Left lung (tissue), 10 donors: ENCODE results near the gene SBK3. TPM values are rescaled to one million over a fixed set of nuclear protein-coding genes. Genes with fewer than 3 reads are reported as not detected.

Experiments used
- ATAC-seq: fragments of 200-7000 bp; cut with Tn5 transposase; one replicate; pipeline ENCODE4 v1.9.1; 2020; ENCODE audit warnings: moderate library complexity
- DNase-seq, 4 donors: peaks; one replicate each; pipeline ENCODE4 v3.0.0-alpha.2; 2013 to 2020
- H3K27ac ChIP-seq, 2 donors: fragments of 200-600 bp; sonication (generic) in 1 of 2; one replicate each; pipeline versions ENCODE4 v1.5.0 to v1.8.0; 2020 to 2021
- H3K27me3 ChIP-seq, 2 donors: fragments of 200-600 bp; sonication (generic) in 1 of 2; one replicate each; pipeline versions ENCODE4 v1.5.0 to v1.8.0; 2020 to 2021
- H3K36me3 ChIP-seq, 2 donors: fragments of 200-600 bp; sonication (generic) in 1 of 2; one replicate each; pipeline versions ENCODE4 v1.5.0 to v1.8.0; 2020 to 2021
- H3K4me1 ChIP-seq, 2 donors: fragments of 200-600 bp; one replicate each; pipeline ENCODE4 v1.8.0; 2021
- H3K4me3 ChIP-seq, 2 donors: fragments of 200-600 bp; sonication (generic) in 1 of 2; one replicate each; pipeline versions ENCODE4 v1.5.0 to v1.8.0; 2020 to 2021; ENCODE audit warnings: mild to moderate bottlenecking in 1 of 2
- H3K9me3 ChIP-seq, 2 donors: fragments of 200-600 bp; sonication (generic) in 1 of 2; one replicate each; pipeline versions ENCODE4 v1.5.0 to v1.8.0; 2020 to 2021
- intact Hi-C, 2 donors: fragments of 100-400 bp; cut with DNase I; formaldehyde crosslinking; loops; one replicate each; pipeline versions ENCODE4 v1.11.2 to v1.14.2; 2022
- polyA plus RNA-seq, 6 donors: library from polyadenylated mRNA; unstranded; fragments of 120-200 nt; gene quantifications; one replicate each; pipeline ENCODE4 v1.2.1, GENCODE V29; 2013; ENCODE audit not compliant: insufficient read length in 6 of 6
- total RNA-seq, 2 donors: library from RNA; stranded (reverse); fragmentation: NEBNext Ultra II Directional; extraction: Animal tissue kit (Norgen Biotek cat#: 25700); gene quantifications; one replicate each; pipeline ENCODE4 v1.2.1, GENCODE V29; 2021
- TF ChIP-seq, protein P1 (sequence below), 2 donors: fragments of 200-600 bp; sonication (generic) in 1 of 2; IDR thresholded peaks; one replicate each; pipeline versions ENCODE4 v1.5.0 to v1.8.0; 2021; ENCODE audit warnings: antibody characterized with exemption in 2 of 2
- donor health status: DM: no; HTN: yes; CAD: no.
- donor health status: DM: no; HTN: no; CAD: no.

Gene SBK3
- total and polyA plus RNA-seq, 8 donors = 0.26 to 1.7 (median 0.59) TPM

DNA sequence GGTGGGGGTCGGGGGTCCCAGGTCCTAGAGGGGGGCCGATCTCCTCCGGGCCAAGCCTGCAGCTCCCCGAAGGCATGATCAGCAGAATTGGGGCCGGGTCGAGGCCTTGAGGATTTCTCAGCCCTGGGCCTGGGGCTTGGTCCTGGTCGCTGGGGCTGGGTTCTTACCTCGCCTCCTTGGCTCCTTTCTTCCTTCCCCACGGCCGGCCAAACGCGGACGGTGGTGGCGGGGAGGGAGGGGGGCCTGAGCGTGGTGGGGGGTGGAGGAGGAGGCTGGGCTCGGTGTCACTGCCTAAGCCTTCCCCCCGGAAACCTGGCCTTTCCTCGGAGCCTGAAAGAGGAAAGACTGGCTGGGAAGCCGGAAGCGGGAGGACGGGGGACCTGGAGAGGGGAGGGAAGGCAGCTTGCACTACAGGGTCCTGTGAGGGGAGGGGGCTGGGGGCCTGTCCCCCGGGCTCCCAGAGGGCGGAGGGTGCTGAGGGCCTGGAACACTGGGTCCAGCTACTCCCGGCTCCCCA, 35.3 kb upstream of the SBK3 start, which contains the start of gene ZNF579:
Gene ZNF579 (minus strand): TSS at position 221 of the 517 bp plus-strand sequence. CDS start 1,209 bp downstream, outside the sequence.
- intact Hi-C loops = no loop called here
- H3K9me3 ChIP-seq = no peaks in the 10 kb centered on the region
- DNase-seq (peak; percentile 81 to 90 (median 88)), ATAC-seq (peak; percentile 89)
- TF ChIP-seq, protein P1, sequence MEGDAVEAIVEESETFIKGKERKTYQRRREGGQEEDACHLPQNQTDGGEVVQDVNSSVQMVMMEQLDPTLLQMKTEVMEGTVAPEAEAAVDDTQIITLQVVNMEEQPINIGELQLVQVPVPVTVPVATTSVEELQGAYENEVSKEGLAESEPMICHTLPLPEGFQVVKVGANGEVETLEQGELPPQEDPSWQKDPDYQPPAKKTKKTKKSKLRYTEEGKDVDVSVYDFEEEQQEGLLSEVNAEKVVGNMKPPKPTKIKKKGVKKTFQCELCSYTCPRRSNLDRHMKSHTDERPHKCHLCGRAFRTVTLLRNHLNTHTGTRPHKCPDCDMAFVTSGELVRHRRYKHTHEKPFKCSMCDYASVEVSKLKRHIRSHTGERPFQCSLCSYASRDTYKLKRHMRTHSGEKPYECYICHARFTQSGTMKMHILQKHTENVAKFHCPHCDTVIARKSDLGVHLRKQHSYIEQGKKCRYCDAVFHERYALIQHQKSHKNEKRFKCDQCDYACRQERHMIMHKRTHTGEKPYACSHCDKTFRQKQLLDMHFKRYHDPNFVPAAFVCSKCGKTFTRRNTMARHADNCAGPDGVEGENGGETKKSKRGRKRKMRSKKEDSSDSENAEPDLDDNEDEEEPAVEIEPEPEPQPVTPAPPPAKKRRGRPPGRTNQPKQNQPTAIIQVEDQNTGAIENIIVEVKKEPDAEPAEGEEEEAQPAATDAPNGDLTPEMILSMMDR (IDR thresholded peaks at IDR 0.05) = no peak
- peaks cover 0 to 26% of the 10 kb centered on the region in 2 donors for H3K36me3 ChIP-seq
- peak within 1 kb of the TSS; percentile 80 to 87 for H3K27ac ChIP-seq
- H3K4me3 ChIP-seq = peak within 1 kb of the TSS; percentile 76 to 83
- peaks cover 0 to 11% of the 10 kb centered on the region in 2 donors for H3K27me3 ChIP-seq
- peaks cover 8 to 18% of the 10 kb centered on the region in 2 donors for H3K4me1 ChIP-seq

DNA sequence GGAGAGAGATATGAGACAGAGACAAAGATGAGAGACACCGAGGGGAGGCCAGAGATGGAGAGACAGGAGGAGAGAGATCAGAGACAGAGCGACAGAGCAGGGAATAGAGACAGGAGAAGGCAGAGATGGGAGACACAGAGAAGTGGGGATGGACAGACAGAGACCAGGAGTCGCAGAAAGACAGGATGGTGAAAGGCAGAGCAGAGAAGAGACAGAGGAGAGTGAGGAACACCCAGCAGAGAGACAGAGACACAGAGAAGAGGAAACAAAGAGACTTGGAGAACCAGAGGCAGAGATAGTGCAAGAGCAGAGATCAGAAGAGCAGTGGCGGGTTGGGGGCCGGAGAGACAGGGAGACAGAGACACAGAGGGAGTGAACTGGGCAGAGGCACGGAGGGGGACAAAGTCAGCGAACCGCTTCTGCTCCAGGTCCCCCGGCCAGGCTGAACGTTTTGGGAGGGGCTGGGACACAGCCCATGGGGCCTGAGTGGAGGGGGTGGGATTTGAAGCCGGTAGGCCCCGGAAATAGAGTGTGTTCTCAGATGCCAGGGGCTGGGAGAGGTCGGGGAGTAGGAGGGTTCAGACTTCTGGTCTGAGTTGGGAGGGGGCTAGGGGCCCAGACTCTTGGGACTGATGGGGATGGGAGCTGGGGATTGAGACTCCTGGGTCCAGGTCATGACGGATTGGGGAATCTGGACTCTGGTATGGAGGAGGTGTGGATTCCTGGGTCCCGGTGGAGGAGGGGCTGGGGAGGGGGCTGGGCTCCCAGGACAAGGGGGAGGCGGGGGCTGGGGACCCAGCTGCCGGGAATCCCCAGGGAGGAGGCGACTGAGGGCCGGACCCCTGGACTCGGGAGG, 34.7 kb upstream of the SBK3 start:
- H3K27ac ChIP-seq = peak overlapping the region; percentile 80 to 87
- peak overlapping the region; percentile 76 to 83 for H3K4me3 ChIP-seq
- intact Hi-C loops = no loop called here
- peak in 2 of 4 donors; percentile 39 to 44 for DNase-seq
- peaks cover 0 to 26% of the 10 kb centered on the region in 2 donors for H3K36me3 ChIP-seq
- peak; percentile 58 for ATAC-seq
- TF ChIP-seq, protein P1 (IDR thresholded peaks at IDR 0.05) = no peak
- H3K27me3 ChIP-seq = peaks cover 0 to 4% of the 10 kb centered on the region in 2 donors
- H3K9me3 ChIP-seq = no peaks in the 10 kb centered on the region
- H3K4me1 ChIP-seq = peaks cover 5 to 17% of the 10 kb centered on the region in 2 donors

DNA sequence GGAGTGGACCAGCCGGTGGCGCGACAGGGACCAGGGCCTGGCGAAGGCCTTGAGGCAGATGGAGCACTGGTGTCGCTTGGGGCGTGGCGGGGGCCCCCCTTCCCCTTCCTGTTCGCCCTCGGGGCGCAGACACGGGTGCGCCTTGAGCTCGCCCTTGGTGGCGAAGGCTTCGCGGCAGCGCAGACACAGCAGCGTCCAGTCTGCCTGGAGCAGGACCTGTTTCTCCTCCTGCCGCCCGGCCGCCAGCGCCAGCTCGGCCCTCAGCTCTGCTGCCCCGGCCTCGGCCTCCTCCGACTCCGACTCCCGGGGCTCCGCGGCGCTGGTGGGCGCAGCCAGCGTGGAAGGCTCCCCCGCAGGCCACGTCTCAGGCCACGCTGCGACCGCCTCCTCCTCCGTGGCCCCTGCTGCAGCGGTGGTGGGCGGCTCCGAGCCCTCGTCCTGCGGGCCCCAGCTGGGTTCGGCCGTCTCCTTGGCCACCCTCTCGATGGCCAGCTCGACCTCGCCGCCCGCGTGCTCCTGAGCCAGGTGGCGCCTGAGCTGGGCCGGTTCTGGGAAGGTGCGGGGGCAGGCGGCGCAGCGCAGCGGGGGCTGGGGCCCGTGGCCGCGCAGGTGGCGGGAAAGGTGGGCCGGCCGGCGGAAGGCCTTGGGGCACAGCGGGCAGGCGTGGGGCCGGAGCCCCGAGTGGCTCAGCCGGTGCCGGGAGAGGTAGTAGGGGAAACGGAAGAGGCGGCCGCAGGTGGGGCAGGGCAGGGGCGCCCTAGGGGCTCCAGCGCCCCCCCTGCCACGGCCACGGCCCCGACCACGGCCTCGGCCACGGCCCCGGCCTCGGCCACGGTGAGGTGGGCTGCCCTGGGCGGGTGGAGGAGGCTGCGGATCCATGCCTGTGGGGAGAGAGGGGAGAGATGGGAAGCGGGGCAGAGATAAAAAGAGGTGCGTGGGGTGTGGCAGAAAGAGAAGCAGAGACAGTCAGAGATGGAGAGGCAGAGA, 33.7 kb upstream of the SBK3 start:
- no peaks in the 10 kb centered on the region for H3K27me3 ChIP-seq
- peaks cover 0 to 26% of the 10 kb centered on the region in 2 donors for H3K36me3 ChIP-seq
- intact Hi-C loops = no loop called here
- H3K9me3 ChIP-seq = no peaks in the 10 kb centered on the region
- TF ChIP-seq, protein P1 (IDR thresholded peaks at IDR 0.05) = no peak
- no peak overlapping the region for H3K27ac ChIP-seq
- peak in 1 of 4 donors; percentile 80 for DNase-seq
- no peak for ATAC-seq
- H3K4me1 ChIP-seq = peaks cover 5 to 17% of the 10 kb centered on the region in 2 donors
- H3K4me3 ChIP-seq = peak overlapping the region; percentile 76 to 83

DNA sequence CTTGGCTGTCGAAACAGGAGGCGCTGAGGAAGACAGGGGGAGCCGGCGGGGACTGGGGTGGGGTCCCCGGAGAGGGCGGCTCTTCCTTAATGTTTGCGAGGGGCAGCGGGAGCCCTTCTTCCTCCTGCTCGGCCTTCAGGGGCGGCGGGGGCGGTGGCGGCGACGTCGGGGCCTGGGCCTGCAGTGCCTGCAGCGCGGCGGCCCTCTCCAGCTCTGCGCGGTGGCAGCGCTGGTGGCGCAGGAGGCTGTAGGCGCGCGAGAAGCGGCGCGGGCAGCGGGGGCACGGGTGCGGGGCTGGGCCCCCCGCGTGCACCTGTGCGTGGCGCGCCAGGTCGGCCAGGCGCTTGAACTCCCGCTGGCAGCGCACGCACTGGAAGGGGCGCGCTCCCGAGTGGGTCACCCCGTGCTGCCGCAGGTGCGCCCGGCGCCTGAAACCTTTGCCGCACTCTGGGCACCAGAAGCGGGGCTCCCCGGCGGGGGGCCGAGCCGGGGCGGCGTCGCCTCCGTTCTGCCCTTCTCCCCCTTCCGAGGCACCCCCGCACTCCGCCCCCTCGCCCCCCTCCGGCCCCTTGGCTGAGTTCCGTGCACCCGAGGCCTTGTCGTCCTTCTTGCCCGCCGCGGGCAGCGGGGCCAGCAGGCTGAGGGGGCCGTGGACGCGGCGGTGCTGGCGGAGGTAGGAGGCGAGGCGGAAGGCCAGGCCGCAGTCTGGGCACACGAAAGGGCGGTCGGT, 32.9 kb upstream of the SBK3 start:
- no peaks in the 10 kb centered on the region for H3K27me3 ChIP-seq
- ATAC-seq (no peak), DNase-seq (peak in 1 of 4 donors; percentile 69)
- H3K4me3 ChIP-seq = no peak overlapping the region
- TF ChIP-seq, protein P1 (IDR thresholded peaks at IDR 0.05) = no peak
- intact Hi-C loops = no loop called here
- peaks cover 0 to 26% of the 10 kb centered on the region in 2 donors for H3K36me3 ChIP-seq
- no peaks in the 10 kb centered on the region for H3K9me3 ChIP-seq
- H3K27ac ChIP-seq = no peak overlapping the region
- peaks cover 5 to 17% of the 10 kb centered on the region in 2 donors for H3K4me1 ChIP-seq
